NCI-H1436 treated with DMSO at 0.1 percent for 48 hours (cell line): ENCODE data around the gene APOE.

Experiments
- DNase-seq: peaks from one replicate; lab custom pipeline; 2025; lab: John Stamatoyannopoulos, UW

Gene APOE

DNA sequence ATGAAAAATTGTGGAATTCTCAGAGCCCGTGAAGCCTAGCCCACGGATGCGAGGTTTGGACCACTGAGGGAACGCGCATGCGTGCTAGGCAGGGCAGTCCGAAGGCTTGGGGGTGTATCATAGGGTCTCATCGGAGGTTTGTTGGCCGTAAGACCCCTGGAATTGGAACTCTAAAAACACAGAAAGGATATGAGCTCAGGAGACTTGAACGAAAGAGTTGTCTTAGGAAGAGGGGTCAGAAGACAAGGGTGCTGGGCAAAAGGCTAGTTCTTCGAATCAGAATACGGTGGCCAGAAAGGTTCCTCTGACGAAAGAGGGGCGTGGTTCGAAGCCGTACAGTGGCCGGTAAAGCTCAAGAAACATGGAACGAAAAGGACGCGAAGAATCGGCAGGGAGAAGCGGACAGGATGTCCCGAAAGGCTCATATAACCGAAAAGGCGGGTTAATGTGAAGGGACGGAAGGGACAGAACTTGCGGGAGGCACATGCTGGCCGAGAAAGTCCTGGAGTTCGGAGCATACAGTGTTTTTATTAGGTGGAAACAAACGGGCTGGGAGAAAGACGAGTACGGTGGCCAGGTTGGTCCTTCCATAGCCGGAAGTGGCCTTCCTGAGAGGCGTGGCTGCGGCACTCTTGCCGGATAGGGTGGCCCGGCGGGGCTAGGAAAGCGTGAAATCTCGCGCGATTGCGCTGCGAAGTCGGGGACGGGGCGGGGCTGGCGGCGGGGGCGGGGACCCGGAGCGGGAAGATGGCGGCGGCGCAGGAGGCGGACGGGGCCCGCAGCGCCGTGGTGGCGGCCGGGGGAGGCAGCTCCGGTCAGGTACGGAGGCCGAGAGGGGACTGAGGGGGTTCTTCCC is 49.3 kb downstream of the APOE start, which contains the start of gene CLPTM1:
Gene CLPTM1, plus strand, starts transcription at position 732 of the 856 bp plus-strand sequence. Its CDS starts 16 bp downstream, at position 748.
- DNase-seq, result peak; percentile 71

DNA sequence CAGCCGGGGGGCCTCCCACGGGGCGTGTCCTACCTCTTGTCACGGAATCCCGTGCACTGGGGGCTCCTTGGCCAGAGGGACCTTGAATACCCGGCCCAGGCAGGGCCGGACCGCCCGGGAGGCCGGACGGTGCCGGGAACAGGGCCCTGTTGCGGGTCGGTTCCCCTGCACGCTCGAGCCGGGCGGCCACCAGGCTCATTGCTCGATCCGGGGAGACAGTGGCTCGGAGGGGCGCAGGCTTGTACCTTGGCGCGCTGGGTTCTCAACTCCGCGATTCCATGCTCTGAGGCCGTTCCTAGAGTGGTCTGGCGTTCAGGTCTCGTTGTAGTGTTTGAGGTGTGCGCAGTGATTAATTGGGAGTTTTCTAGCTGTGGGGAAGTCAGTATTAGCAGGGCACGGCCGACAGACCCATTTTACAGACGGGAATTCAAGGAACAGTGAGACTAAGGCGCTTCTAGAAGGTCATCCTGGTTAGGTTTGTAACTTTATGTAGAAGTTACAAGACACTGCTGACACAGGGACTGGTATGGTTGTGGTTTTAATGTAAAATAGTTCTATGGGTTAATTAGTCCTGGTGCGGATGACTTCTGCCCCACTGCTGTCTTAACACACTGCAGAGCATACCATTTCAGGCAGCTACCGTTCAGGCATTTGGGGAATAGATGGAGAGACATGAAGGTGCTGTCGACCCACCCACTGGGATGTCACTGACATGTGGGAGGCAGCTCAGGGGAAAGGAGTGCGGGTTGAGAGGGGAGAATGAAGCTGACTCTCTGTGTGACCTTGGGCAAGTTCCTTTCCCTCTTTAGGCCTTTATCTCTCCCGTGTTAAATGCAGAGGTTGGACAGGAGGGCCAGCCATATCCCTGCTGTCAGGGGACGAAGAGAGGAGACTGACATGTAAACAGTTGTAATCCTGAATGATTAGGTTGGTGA is 50.2 kb downstream of the APOE start:
- no peak for DNase-seq

DNA sequence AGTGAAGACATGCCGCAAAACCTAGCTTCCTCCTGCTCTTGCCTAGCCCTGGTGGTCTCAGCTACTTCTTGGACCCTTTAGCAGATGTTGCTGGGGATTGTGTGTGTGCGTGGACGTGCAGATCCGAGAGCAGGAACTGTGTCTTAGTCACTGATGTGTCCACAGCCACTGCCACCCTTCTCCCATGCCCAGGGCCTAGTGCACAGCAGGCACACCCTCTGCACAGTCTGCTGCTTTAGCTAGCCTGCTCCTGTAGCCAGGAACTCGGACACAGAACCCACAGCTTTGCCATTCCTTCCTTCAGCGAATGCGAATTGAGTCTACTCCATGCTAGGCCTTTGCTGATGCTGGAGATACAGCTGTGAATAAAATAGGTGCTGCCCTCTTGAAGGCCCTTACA is 51.9 kb downstream of the APOE start:
- no peak for DNase-seq

DNA sequence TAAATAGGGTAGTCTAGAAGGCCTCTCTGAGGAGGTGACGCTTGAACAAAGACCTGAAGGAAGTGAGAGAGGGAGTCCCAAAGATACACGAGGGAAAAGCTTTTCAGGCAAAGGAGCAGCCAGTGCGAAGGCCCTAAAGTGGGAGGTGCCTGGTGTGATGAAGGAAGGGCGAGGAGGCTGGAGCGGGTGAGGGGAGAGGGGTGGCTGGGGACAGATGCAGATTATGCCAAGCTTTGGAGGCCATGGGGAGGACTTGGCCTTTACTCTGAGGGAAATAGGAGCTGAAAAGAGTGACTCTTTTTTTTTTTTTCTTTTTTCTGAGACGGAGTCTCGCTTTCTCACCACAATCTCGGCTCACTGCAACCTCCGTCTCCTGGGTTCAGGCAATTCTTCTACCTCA is 52.5 kb downstream of the APOE start:
- DNase-seq, result no peak
